ENCODE measurements around the gene SLC8A2.
"Not testable (repeated sequence)": the region's sequence is repeated elsewhere in the genome, so short reads cannot be mapped to it uniquely, and the experiment has no call there.

SLC8A2 gene

DNA sequence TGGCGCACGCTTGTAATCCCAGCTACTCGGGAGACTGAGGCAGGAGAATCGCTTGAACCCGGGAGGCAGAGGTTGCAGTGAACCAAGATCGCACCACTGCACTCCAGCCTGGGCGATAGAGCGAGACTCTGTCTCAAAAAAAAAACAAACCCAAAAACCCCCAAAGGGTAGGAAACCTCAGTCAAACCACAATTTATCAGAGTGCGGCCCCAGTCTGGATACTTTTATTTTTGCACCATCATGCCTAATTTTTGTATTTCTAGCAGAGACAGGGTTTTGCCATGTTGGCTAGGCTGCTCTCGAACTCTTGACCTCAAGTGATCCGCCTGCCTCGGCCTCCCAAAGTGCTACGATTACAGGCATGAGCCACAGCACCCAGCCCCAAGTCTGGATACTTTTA, 14.5 kb upstream of the SLC8A2 start:
- FAIRE-seq = not testable (repeated sequence)

DNA sequence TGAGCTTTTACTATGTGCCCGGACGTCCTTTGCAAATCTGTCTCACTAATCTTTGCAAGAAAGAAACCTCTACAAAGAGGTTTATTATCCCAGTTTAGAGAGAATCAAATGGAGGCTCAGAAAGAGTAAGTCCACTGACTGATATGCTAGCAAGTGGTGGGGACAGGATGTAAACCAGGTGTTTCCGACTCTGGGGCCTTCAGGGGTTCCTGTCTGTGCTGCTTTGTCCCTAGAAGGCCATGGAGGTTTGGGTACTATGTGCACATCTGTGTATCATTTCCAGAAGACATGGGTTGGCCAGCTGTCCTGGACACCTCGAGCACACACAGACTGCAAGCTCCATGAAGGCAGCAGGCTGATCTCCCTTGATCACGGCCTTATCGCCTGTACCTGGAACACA, 13.5 kb upstream of the SLC8A2 start:
- FAIRE-seq = no peak

DNA sequence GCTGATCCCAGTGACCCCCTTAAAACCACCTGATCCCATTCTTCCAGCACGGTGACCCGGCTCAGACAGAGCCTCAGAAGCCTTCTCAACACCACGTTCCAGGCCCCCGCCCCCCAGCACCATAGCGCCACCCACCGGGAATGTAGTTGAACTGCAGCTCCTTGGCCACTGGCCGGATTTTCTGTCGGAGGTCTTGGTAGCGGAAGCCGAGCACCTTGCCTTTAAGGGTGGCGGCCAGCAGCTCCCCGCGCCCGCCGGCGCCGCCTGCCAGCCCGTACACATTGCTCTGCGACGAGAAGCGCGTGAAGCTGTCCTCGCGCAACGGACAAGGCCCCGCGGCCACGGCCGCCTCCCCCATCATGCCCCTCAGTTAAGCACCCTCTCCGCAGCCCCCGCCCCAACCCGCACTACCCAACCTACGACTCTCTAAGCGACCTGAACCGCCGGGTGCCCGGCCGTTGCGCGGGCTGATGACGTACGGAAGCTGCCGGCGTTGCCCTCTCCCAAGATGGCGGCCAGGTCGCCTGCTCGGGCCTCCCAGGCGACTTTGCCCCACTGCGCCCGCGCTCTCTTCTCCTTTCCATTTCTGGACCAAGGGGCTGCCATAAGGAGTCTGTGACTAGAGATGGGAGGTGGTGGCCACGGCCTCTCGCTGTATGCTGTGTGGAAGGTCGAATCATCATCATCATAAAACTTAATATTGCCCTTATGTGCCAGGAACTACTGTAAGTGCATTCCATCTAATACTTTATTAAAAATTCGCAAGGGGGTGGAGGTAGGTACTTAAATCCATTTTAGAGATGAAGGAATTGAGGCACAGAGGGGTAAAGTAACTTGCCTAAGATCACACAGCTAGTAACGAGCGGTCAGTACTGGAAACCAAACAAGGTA, 12.4 kb upstream of the SLC8A2 start, which contains the start of gene KPTN:
Gene KPTN (minus strand): TSS at position 420 of the 891 bp plus-strand sequence. CDS start 59 bp downstream, at position 361.
- no peak for FAIRE-seq

DNA sequence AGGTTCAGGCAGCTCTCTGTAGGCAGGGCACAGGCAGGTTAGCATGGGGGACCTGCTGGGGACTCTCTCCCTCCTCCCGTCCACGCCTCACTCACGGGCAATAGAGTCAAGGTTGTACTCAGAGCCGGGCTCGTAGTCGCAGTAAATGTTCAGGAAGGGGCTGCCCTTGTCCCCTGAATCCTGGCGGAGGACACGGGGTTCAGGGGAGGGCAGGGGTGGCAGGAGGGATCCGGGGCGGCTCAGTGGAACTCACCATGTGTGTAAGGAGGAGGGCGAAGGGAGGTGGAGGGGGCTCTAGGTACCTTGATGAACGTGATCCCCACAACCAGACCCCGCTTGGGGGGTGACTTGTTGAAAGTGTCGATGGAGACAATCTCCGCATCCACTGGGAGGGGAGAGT, 11.5 kb upstream of the SLC8A2 start:
- FAIRE-seq = no peak

DNA sequence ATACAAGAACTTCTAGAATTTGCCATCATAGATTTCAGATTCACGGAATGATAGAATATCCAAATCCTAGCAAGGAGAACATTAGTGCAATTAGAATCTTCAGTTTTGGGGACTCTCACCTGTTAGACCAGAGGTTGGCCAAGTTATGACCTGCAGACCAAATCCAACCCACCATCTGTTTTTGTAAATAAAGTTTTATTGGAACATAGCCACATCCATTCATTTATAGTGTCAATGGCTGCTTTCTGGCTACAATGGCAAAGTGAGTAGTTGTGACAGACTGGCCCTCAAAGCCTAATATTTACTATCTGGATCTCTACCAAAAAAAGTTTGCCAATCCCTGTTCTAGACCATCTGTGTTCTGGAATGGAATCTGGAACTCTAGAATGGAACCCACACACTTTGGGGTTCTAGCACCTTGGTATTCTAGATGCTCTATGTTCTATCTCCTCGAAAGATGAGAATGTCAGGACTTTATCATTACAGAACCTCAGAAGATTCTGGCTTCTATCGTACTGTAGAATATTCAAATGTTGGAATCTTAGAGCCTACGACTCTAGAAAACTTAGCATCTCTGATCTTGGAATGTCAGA, 9.9 kb upstream of the SLC8A2 start:
- no peak for FAIRE-seq

DNA sequence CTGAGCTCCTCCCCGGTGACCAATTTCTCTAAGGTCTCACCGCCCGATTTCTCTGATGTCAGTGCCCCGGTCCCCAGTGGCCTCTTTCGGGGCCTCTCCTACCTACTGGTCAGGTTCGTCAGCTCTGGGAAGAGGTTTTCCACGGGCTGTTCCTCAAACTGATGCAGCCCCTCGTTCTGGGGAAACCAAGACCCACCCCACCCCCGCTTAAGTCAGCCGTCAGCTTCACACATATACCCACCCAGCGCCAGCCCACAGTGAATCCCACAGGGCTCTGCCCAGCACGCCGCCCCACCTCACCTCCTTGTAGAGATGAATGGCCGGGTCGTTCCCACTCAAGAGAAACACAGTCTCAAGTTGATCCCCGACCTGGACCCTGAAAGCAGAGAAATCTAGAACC, 9.0 kb upstream of the SLC8A2 start:
- FAIRE-seq = no peak

DNA sequence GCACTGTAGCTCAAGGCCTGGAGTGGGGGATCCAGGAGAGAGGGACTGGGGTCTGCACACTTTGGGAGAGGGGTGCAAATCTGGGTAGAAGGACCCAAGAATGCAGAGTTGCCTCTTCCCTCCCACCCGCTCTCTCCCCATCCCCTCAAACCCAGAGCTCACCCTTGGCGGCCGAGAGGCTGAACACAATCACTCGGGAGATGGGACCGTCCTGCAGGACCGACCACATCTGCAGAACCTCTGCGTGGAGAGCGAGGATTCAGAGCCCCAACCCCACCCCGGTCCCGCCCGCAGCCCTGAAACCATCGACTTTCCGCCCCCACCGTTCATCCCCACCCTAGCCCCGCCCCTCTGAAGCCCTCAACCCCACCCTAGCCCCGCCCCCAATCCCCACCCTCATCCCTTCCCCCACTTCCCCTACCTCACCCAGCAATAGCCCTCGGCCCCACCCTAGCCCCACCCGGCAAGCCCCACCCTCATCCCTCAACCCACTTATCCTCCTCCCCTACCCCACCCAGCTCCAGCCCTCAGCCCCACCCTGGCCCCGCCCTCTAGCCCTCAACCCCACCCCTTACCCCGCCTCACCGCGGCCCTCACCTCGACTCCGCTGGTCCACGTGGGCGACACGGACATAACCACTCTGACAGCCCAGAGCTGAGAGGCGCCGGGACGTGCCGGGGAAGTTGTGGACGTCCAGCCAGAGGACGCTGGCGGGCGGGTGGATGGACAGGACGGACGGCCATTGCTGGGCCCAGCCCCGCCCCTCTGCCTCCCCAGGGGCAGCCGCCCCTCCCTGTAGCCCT, 8.2 kb upstream of the SLC8A2 start:
- FAIRE-seq = no peak

DNA sequence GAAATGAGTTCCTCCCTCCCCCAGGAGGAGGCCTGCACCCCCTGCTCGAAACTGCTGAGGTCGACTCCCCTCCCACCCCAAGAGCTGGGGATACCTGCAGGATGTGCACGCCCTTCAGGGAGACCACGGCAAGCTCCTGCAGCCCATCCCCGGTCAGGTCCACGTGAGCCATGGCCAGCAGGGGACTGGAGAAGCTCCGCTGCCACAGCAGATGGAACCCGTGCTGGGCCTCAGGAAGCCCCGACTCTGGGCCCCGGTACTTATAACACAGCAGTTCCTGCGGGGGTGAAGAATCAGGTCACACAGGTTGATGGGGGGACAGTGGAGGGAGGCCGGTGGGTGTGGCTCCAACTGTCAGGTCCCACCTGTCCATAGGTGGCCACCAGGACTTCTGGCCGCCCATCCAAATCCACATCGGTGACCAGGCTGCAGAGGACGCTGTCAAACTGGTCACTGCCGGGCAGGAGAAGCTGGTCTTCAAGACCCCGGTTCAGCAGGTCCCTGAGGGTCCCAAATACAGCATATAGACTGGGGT, 4.8 kb upstream of the SLC8A2 start:
- no peak for FAIRE-seq

DNA sequence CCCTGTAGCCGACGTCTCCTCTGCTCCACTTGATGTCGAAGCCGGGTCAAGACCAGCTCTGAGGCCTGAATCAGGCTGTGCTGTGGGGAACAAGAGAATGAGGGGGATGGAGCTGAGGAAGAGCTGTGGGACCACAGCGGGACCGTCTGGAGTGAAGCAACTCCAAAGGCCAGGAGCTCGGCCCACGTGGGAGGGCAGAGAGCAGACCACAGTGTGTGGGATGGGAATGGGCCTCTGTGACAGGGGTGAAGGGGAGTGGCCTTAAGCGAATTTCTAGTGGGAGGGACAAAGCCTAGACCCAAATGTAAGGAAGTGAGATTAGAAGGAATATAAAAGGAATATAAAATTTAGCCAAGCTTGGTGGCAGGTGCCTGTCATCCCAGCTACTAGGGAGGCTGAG, 3.8 kb upstream of the SLC8A2 start:
- no peak for FAIRE-seq

DNA sequence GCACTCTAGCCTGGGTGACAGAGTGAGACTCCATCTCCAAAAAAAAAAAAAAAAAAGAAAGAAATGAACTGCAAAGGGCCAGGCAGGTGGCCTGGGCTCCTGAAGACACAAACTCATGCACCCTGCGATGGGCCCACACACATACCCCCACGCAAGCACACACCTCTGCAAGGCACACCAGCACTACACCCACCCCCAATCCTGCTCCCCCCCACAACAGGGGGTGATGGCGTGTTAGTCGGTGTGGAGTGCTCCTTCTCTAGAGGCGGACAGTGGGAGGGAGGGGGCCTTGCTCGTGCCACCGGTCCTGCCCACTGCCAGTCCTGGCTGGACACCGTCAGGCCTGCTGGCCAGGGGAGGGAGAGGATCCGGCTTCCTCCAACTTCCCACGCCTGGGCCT, 1.6 kb upstream of the SLC8A2 start:
- FAIRE-seq = no peak

DNA sequence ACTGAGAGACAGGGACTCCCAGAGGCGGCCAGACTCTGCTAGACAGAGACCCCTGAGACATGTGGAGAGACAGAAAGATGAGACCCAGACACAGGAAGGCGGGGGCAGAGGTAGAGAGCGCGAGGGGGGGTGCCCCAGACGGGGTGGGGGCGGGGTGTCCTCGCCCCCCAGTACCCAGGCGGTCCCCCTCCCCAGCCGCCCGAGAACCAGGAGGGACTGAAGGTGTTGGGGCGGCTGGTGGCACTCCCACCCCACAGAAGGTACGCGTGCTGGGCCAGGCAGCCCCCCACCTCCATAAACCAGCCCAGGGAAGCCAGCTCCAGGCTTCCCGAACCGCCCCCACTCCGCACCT, 336 bp downstream of the SLC8A2 start:
- FAIRE-seq = no peak

DNA sequence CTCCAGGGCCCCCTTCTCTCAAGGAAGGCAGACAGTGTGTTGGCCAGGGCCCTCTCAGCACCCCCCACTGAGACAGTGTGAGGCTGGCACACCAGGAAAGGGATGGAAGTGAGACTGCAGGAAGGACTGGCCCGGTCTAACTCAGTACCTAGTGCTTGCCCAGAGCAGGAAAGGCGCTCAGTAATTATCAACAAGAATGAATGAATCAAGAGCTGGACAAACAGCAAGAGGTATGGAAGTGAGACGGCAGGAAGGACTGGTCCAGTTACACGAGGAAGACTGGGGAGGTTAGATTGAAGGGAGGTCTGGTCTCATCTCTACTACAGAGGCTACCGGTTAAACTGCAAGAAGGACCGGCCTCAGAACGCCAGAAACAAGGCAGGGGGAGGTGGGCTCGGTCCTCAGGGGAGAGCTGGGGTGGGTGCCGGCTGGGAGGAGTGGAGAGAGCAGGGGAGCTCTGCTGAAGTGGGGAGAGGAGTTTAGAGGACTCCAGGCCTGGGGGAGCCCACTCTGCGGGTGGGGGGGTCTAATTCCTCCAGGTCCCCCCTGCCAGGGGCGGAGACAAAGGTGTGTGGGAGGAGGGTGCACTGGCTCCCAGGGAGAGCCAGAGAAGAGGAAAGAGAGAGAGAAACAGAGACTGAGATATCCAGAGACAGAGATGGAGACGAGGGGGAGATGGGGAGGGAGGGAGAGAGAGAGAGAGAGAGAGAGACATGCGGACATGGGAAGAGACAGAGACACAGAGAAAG, 1.1 kb downstream of the SLC8A2 start:
- no peak for FAIRE-seq

DNA sequence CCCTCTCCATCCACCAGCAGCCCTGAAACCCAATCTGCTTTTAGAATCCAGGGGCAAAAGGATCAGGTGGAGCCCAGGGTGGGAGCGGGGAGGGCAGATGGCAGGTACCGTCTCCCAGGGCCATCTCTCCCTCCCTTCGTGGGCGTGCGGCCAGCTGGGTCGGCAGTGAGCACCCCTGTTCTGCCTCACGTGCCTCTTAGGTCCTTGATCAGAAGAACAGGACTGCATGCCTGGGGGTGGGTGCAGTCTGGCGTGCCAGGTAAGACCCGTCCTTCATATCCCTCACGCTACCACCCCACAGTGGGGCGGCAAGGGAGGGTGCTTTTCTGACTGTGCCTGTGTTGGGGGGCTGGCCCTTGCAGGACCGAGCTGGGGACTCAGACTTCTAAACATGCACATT, 2.0 kb downstream of the SLC8A2 start:
- FAIRE-seq = no peak

DNA sequence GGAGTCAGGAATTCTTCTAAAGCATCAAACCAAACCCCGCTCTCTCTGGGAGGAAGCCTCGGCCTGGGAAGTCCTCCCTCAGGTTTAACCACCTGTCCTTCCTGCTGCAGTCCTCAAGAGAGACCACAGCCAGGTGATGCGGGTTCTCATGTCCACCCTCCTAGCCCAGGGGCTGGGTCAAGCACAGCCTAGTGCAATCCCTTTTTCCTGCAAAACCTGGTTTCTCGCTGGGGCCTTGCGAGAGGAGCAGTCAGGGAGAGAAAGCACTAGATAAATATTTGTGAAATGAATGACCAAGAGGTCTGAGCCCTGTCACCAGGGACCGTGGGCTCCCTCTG, 2.4 kb downstream of the SLC8A2 start:
- no peak for FAIRE-seq

DNA sequence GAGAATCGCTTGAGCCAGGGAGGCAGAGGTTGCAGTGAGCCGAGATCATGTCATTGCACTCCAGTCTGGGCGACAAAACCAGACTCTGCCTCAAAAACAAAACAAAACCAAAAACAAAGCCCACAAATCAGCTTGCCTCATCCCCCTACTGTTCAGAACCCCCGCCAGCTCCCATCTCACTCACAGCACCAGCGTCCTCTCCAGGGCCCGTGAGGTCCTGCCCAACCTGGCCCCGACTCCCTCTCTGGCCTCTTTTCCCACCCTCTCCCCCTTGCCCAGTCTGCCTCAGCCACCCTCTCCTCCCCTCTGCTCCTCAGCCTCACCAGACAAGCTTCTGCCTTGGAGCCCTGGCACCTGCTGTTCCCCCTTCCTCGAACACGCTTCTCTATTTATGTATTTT, 3.8 kb downstream of the SLC8A2 start:
- FAIRE-seq = no peak

DNA sequence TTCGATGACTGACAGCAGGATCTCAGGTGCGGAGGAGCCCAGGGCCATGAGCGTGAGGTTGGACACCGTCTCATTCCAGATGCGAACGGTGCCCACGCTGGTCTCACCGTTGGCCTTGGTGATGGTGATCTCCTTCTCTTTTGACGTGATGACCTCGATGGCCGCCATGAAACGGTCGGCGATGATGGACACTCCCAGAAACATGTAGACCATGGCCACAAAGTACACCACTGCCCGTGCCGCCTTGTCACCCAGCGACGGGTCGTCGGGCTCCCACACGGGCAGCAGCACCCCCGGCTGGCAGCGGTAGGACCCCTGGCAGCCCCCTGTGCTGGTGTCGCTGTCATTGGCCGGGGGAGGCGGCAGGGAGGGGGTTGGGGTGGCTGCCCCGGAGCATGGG, 5.7 kb downstream of the SLC8A2 start:
- FAIRE-seq = no peak

DNA sequence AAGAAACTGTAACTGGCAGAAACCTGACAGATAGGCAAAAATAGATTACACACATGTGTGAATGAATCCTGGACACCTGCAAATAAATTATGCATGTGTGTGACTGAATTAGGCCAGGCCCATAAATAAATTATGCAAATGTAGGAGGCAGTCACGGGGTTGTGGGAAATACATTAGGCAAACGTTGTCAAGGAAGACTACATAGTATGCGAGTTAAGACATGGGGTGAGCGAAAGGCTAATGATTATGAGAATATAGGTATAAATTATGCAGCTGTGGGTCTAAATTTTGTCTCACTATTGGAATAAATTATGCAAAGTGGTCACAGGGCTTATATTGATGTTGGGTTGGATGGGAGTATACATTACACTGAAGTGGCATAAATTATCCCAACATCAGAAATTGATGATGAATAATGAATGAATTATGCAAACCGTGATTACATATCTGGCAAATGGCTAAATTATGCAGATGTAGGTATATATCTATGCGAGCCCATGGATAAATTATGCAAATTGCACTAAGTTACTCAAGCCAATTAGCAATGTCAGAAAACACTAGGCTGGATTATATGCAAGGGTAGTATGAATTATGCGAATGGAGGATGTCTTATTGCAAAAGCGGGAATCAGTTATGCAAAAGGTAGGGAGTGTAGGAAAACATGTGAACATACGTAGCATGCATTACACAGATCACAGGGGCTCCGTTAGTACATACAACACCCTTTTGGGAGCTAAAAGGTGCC, 6.8 kb downstream of the SLC8A2 start:
- no peak for FAIRE-seq

DNA sequence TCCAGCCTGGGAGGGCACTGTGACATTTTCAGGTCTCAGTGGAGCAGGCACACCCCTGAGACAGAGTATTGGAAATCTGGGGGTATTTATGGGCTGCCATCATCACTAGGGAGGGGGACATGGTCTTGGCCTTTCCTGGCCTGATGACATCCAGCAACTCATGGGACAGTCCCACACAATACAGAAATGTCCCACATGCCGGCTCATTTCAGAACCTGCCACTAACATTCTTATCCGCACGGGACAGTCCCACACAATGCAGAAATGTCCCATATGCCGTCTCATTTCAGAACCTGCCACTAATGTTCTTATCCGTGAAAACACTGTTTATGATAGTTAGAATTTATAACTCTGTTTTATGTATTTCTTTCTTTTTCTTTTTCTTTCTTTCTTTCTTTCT, 9.8 kb downstream of the SLC8A2 start:
- no peak for FAIRE-seq

DNA sequence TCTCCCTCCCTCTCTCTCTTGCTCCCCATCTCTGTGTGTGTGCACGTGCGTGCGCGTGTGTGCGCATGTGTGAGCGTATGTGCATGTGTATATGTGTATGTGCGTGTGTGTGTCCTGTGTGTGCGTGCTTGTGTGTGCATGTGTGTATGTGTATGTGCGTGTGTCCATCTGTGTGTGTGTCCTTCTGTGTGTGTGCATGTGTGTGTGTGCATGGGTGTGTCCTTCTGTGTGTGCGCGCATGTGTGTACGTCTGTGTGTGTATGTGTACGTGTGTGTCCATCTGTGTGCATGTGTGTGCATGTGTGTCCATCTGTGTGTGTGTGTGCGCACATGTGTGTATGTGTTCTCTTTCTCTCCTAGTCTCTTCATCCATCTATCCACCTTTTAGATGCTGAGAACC, 12.2 kb downstream of the SLC8A2 start:
- no peak for FAIRE-seq

DNA sequence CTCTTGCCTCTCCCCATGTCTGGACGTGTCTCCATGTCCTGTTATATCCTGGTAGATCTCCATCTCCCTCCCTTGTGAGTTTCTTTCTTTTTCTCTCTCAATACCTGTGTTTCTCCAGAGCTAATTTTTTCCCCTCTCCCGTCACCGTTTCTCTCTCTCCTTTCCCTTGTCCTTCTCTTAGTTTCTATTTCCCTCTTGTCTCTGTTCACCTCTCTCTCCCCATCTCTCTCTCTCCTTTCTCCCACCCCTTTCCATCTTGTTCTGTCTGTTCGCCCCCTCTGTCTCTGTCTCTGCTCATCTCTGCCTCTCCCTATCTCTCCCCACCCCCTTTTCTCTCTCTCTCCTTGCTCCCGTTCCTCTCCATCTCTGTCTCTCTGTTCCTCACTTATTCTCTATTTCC, 13.0 kb downstream of the SLC8A2 start:
- no peak for FAIRE-seq

DNA sequence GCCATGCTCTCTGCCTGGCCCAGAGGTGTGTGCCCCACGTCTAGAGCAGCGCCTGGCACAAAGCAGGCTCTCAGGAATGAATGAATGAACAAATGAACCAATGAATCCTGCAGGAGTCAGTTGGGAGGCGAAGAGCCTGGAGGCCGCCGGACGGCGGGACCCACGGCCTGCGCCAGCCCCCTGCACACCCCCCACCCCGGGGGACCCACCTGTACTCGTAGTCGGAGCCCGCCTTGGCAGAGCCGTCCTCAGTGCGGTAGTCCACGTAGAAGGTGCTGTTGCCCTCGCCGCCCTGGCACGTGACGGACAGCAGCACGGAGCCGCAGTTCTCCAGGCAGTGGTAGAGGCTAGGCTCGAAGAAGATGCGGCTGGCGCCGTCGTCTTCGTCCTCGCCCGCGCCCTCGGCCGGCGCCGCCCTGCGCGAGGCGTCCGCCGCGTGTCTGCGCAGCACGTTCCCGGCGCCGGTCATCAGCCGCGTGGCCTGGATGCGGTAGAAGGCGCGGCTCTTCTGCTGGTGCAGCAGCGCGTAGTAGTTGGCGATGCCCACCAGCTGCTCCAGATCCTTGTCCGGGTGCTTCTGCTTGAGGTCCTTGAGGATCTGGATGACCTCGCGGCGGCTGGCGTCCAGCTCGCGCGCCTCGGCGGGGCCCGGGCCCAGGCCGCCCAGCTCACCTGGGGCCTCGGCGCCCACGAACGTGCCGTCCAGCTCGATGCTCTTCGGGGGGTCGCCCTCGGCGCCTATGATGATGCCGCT, 14.8 kb downstream of the SLC8A2 start:
- FAIRE-seq = no peak
